Measurements from ENCODE around the gene PTPRD.

PTPRD gene

DNA sequence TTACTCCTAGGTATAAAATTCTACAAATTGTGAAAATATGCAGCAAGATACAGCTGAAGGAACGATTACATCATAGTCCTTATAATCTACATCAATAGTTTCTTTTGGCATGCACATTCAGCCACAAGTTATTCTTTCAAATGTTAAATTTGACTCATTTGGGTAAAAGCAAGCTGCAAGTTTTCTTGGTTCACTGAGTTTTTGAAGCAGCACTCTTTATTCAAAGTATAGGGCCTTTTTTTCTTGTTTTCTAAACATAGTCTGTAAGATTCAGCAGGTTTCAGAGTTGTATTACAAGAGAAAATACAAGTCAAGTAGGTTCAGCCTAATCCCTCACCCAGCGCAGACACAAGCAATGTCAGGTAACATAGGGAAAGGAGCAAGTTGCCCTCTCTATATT is 981.5 kb downstream of the PTPRD start:
- DNase-seq (ENCODE audit: insufficient read length, low spot score) = no peak
- no peak for FAIRE-seq
- TF ChIP-seq, protein P1, sequence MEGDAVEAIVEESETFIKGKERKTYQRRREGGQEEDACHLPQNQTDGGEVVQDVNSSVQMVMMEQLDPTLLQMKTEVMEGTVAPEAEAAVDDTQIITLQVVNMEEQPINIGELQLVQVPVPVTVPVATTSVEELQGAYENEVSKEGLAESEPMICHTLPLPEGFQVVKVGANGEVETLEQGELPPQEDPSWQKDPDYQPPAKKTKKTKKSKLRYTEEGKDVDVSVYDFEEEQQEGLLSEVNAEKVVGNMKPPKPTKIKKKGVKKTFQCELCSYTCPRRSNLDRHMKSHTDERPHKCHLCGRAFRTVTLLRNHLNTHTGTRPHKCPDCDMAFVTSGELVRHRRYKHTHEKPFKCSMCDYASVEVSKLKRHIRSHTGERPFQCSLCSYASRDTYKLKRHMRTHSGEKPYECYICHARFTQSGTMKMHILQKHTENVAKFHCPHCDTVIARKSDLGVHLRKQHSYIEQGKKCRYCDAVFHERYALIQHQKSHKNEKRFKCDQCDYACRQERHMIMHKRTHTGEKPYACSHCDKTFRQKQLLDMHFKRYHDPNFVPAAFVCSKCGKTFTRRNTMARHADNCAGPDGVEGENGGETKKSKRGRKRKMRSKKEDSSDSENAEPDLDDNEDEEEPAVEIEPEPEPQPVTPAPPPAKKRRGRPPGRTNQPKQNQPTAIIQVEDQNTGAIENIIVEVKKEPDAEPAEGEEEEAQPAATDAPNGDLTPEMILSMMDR (IDR thresholded peaks at IDR 0.05; ENCODE audit: insufficient read depth, missing control alignments) = no peak

- FAIRE-seq = no peak
- TF ChIP-seq, protein P1 (IDR thresholded peaks at IDR 0.05; ENCODE audit: insufficient read depth, missing control alignments) = no peak
Measured at GRCh38 chr9:9625248-9625647, 987.6 kb downstream of the PTPRD start.

DNA sequence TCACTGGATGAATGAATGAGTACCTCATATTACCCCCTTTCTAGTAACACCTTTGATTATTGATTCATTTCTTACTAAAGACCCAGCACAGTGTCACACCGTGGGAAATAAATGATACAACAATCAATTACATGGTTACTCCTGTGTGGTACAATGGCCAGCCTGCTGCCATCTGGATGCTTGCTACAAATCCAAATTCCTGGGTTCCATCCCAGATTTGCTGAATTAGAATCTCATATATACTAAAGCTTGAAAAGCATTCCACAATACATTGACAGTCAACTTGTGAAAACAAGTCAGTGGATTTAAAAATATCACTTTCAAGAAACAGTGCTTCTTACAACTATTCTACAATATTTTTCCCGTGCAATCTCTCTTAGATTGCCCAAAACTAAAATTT is 989.3 kb downstream of the PTPRD start:
- FAIRE-seq = no peak
- no peak for DNase-seq (ENCODE audit: insufficient read length, low spot score)
- TF ChIP-seq, protein P1 (IDR thresholded peaks at IDR 0.05; ENCODE audit: insufficient read depth, missing control alignments) = no peak

More at GRCh38 chr9:9625248-9625647, 987.6 kb downstream of the PTPRD start:
- DNase-seq (ENCODE audit: insufficient read length, low spot score) = no peak

DNA sequence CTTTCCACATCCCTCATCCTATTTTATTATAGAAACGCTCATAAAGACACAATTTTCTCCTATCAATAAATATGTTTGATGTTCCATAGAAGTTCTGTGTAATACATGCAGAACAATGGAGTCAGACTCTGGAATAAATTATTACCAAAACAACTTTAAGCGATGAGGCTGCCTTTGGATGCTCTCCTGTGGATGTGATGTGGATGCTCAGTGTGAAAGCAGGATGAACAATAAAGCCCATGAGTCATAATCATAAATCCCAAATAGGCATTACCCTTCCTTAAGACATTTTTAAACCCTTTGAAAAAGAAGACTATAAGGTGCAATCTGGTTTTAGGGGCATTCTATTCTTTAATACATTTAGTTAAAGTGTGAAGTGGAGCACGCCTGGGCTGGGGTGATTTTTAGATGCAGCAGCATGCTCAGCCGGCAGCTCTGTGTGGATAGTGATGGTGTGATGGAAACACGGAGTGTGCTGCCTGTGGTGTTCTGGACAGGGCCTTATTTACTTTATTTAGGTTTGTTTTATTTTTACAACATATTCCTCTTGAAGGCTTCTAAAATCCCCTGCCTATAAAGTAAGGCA is 991.4 kb downstream of the PTPRD start:
- TF ChIP-seq, protein P1 (IDR thresholded peaks at IDR 0.05; ENCODE audit: insufficient read depth, missing control alignments) = no peak
- DNase-seq (ENCODE audit: insufficient read length, low spot score) (no peak), FAIRE-seq (no peak)

- FAIRE-seq (no peak), DNase-seq (ENCODE audit: insufficient read length, low spot score) (no peak)
- TF ChIP-seq, protein P1 (IDR thresholded peaks at IDR 0.05; ENCODE audit: insufficient read depth, missing control alignments) = no peak
Measured at GRCh38 chr9:9620736-9621135, 992.1 kb downstream of the PTPRD start.

DNA sequence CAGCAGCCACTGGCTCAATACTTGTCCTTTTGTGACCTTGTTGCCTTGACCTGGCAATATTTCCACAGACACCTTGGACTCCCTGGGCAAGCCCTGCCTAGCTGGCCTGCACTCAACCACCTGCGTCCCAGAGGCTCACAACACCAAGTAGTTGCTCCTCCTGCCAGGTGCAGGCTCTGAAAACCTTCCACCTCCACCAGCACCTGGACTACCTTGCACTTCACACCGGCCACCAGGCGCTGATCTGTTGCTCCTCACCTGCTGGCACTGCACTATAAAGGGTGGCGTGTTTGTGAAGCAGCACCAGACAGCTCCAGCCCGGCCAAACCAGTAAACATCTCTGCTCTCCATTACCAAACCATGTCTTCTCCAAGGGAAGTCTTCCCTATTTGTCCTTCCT is 997.7 kb downstream of the PTPRD start:
- FAIRE-seq (no peak), DNase-seq (ENCODE audit: insufficient read length, low spot score) (no peak)
- TF ChIP-seq, protein P1 (IDR thresholded peaks at IDR 0.05; ENCODE audit: insufficient read depth, missing control alignments) = no peak

DNA sequence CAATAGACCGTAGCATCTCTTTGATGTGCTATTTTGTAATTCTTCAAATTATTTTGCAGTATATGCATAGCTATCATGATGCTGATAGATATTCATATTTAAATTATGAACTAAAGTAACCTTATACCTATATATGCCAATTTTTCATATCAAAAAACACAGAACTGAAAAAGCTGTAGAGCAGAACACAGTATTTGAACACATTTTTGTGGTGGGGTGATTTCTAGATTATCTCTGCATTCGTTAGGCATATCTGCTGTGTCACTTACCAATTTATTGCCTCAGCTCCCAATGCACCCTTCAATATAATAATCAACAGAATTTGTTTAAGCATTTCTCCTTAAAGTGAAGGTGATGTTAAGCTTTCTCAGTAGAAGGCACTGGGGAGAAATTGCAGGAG is 998.2 kb downstream of the PTPRD start:
- FAIRE-seq = no peak
- TF ChIP-seq, protein P1 (IDR thresholded peaks at IDR 0.05; ENCODE audit: insufficient read depth, missing control alignments) = no peak
- DNase-seq (ENCODE audit: insufficient read length, low spot score) = no peak
